Hepatocyte (in vitro differentiated cells): ENCODE data around the gene RPL28. TPM values are rescaled to one million over a fixed set of nuclear protein-coding genes. Genes with fewer than 3 reads are reported as not detected.

ENCODE experiments used
- DNase-seq: peaks from one replicate; pipeline ENCODE4 v3.0.0-alpha.2; 2016; ENCODE audit warnings: low spot score
- H2AFZ ChIP-seq: fragments of 200-600 bp; sonication (generic); 2 replicates; pipeline ENCODE4 v1.6.0; 2016; ENCODE audit warnings: antibody characterized with exemption, mild to moderate bottlenecking
- H3K27ac ChIP-seq: fragments of 200-600 bp; sonication (generic); 2 replicates; pipeline ENCODE4 v1.5.1; 2016; ENCODE audit warnings: mild to moderate bottlenecking
- H3K27me3 ChIP-seq: fragments of 200-600 bp; sonication (generic); 2 replicates; pipeline ENCODE4 v1.6.1; 2016
- H3K36me3 ChIP-seq: fragments of 200-600 bp; sonication (generic); replicated peaks from 2 replicates; pipeline ENCODE4 v1.5.1; 2016; ENCODE audit warnings: low read depth; ENCODE audit not compliant: insufficient read depth
- H3K4me1 ChIP-seq: fragments of 200-600 bp; sonication (generic); 2 replicates; pipeline ENCODE4 v1.5.1; 2016; ENCODE audit warnings: mild to moderate bottlenecking, moderate library complexity; ENCODE audit not compliant: insufficient read depth
- H3K4me2 ChIP-seq: fragments of 200-600 bp; sonication (generic); 2 replicates; pipeline ENCODE4 v1.6.0; 2016
- H3K4me3 ChIP-seq: fragments of 200-600 bp; sonication (generic); 2 replicates; pipeline ENCODE4 v1.5.1; 2016; ENCODE audit warnings: mild to moderate bottlenecking
- H3K79me2 ChIP-seq: fragments of 200-600 bp; sonication (generic); 2 replicates; pipeline ENCODE4 v1.6.0; 2017; ENCODE audit warnings: mild to moderate bottlenecking
- H3K9me2 ChIP-seq: fragments of 200-600 bp; sonication (generic); replicated peaks from 2 replicates; pipeline ENCODE4 v1.6.0; 2017; ENCODE audit warnings: mild to moderate bottlenecking; ENCODE audit not compliant: insufficient read depth
- H3K9me3 ChIP-seq: fragments of 200-600 bp; sonication (generic); 2 replicates; pipeline ENCODE4 v1.5.1; 2016; ENCODE audit warnings: low read depth, mild to moderate bottlenecking
- H4K20me1 ChIP-seq: fragments of 200-600 bp; sonication (generic); 2 replicates; pipeline ENCODE4 v1.6.0; 2016; ENCODE audit warnings: mild to moderate bottlenecking; ENCODE audit not compliant: insufficient read depth, poor library complexity, severe bottlenecking
- EZH2 ChIP-seq: fragments of 200-600 bp; sonication (generic); IDR thresholded peaks from 2 replicates; pipeline ENCODE4 v1.6.1; 2016; ENCODE audit warnings: antibody characterized with exemption, mild to moderate bottlenecking, borderline replicate concordance
- EZH2phosphoT487 ChIP-seq: fragments of 200-600 bp; sonication (generic); IDR thresholded peaks from one replicate; pipeline ENCODE4 v1.6.1; 2018; ENCODE audit warnings: antibody characterized with exemption, mild to moderate bottlenecking, low read depth, moderate library complexity; ENCODE audit not compliant: unreplicated experiment, severe bottlenecking
- WGBS: methylation state at CpG from one replicate; pipeline ENCODE4 v1.1.6; 2016; ENCODE audit warnings: low lambda C conversion rate; ENCODE audit errors: missing lambda C conversion rate; 5-methylcytosine and 5-hydroxymethylcytosine counted together
- polyA plus RNA-seq: library from polyadenylated mRNA; unstranded; fragments of >200 nt; fragmentation: Nextera tagmentation; extraction: Ambion mirVana; gene quantifications from 2 replicates; pipeline ENCODE4 v1.2.1, GENCODE V29; 2016
- total RNA-seq: library from RNA; depleted of rRNA; stranded (reverse); fragments of >200 nt; gene quantifications from 2 replicates; pipeline ENCODE4 v1.2.3, GENCODE V29; 2014
- TF ChIP-seq, protein P1 (sequence below): fragments of 200-600 bp; sonication (generic); IDR thresholded peaks from 2 replicates; pipeline ENCODE4 v1.5.1; 2016; ENCODE audit warnings: antibody characterized with exemption, mild to moderate bottlenecking; ENCODE audit not compliant: poor library complexity

The RPL28 gene
- total and polyA plus RNA-seq, 2 experiments from 2014 or later: 437 to 604 TPM

DNA sequence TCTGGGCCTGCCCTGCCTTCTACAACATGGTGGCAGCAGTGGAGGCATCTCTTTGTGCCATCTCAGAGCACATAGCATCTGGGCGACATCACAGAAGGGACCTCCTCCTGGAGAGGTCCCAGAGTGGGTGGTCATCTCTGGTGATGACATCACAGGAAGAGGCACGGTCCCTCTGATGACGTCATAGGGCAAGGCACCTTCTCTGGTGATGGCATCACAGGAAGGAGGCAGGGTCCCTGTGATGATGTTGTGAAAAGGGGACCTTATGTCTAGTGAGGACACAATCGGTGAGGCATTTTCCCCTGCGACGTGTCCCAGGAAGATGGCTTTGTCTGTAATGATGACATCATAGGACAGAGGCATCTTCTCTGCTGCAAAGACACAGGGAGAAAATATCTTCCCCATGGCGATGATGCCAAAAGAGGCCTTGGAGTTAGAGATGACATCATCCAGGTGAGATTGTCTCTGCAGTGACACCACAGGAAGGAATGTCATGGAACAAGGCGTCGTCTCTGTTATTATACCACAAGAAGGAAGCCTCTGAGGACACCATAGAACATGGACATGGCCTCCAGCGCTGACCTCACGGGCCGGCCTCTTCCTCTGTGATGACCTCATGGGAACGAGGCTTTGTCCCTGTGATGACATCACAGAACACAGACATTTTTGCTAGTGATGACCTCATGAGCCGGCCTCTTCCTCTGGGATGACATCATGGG is 46.7 kb downstream of the RPL28 start:
- no peaks in the 10 kb centered on the region for H3K4me1 ChIP-seq
- TF ChIP-seq EZH2phosphoT487: no peak
- TF ChIP-seq EZH2: no peak
- TF ChIP-seq, protein P1, sequence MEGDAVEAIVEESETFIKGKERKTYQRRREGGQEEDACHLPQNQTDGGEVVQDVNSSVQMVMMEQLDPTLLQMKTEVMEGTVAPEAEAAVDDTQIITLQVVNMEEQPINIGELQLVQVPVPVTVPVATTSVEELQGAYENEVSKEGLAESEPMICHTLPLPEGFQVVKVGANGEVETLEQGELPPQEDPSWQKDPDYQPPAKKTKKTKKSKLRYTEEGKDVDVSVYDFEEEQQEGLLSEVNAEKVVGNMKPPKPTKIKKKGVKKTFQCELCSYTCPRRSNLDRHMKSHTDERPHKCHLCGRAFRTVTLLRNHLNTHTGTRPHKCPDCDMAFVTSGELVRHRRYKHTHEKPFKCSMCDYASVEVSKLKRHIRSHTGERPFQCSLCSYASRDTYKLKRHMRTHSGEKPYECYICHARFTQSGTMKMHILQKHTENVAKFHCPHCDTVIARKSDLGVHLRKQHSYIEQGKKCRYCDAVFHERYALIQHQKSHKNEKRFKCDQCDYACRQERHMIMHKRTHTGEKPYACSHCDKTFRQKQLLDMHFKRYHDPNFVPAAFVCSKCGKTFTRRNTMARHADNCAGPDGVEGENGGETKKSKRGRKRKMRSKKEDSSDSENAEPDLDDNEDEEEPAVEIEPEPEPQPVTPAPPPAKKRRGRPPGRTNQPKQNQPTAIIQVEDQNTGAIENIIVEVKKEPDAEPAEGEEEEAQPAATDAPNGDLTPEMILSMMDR: no peak
- no peak overlapping the region for H3K4me2 ChIP-seq
- H3K9me2 ChIP-seq: no peaks in the 10 kb centered on the region
- H2AFZ ChIP-seq: no peak overlapping the region
- H4K20me1 ChIP-seq: no peaks in the 10 kb centered on the region
- no peak for DNase-seq
- no peak overlapping the region for H3K4me3 ChIP-seq
- WGBS: 92% methylated on average over 14 of the region's 14 CpGs
- no peaks in the 10 kb centered on the region for H3K36me3 ChIP-seq
- no peaks in the 10 kb centered on the region for H3K9me3 ChIP-seq
- H3K27me3 ChIP-seq: no peaks in the 10 kb centered on the region
- no peaks in the 10 kb centered on the region for H3K79me2 ChIP-seq
- H3K27ac ChIP-seq: no peak overlapping the region

DNA sequence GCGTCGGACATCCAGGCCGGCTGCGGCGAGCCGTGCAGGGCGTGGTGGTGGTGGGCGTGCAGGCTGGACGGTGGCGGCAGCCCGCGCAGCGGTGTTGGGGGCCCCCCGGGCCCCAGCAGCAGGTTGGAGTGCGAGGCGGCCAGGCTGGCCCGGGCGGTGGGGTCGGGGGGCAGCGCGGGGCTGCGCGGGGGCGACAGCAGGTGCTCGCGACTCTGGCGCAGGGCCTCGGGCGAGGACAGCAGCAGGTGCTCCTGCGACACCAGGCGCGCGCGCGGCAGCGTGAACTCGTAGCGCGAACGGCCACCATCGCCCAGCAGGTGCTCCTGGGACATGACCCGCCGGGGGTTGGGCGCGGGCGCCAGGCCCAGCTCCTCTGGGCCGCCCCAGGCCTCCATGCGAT is 47.6 kb downstream of the RPL28 start:
- Histone ChIP-seq H3K36me3 (no peaks in the 10 kb centered on the region), H3K79me2 (no peaks in the 10 kb centered on the region), H3K27me3 (no peaks in the 10 kb centered on the region), H3K27ac (no peak overlapping the region), H3K4me1 (no peaks in the 10 kb centered on the region), H2AFZ (no peak overlapping the region), H3K4me2 (no peak overlapping the region), H3K9me3 (no peaks in the 10 kb centered on the region), H3K9me2 (no peaks in the 10 kb centered on the region), H4K20me1 (no peaks in the 10 kb centered on the region), H3K4me3 (no peak overlapping the region)
- no peak for DNase-seq
- TF ChIP-seq EZH2phosphoT487 (no peak), EZH2 (no peak)
- TF ChIP-seq, protein P1: no peak
- WGBS: 94% methylated on average over 21 of the region's 48 CpGs

DNA sequence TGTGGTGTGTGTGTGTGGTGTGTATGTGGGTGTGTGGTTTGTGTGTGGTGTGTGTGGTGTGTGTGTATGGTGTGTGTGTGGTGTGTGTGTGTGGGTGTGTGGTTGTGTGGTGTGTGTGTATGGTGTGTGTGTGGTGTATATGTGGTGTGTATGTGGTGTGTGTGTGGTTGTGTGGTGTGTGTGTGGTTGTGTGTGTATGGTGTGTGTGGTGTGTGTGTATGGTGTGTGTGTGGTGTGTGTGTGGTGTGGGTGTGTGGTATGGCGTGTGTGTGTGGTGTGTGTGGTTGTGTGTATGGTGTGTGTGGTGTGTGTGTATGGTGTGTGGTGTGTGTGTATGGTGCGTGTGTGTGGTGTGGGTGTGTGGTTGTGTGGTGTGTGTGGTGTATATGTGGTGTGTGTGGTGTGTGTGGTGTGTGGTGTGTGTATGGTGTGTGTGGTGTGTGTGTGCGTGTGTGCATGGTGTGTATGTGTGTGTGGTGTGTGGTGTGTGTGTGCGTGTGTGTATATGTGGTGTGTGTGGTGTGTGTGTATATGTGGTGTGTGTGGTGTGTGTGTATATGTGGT is 48.7 kb downstream of the RPL28 start:
- H3K4me1 ChIP-seq: no peaks in the 10 kb centered on the region
- DNase-seq: no peak

More for the DNA sequence above, 48.7 kb downstream of the RPL28 start:
- no peak overlapping the region for H3K4me3 ChIP-seq
- no CpG with 5 or more reads among the region's 4 CpGs for WGBS
- no peaks in the 10 kb centered on the region for H3K9me2 ChIP-seq
- no peak overlapping the region for H2AFZ ChIP-seq
- H3K9me3 ChIP-seq: no peaks in the 10 kb centered on the region
- no peaks in the 10 kb centered on the region for H3K79me2 ChIP-seq
- no peak overlapping the region for H3K4me2 ChIP-seq
- TF ChIP-seq EZH2 (no peak), EZH2phosphoT487 (no peak)
- TF ChIP-seq, protein P1: no peak
- no peaks in the 10 kb centered on the region for H4K20me1 ChIP-seq
- H3K27ac ChIP-seq: no peak overlapping the region
- H3K36me3 ChIP-seq: no peaks in the 10 kb centered on the region
- peaks cover 7% of the 10 kb centered on the region for H3K27me3 ChIP-seq
